Occipital lobe (tissue), 2 donors: ENCODE results near the gene PLB1. TPM values are rescaled to one million over a fixed set of nuclear protein-coding genes. Genes with fewer than 3 reads are reported as not detected.

Source experiments
- DNase-seq: peaks from one replicate; lab custom pipeline; 2025; lab: John Stamatoyannopoulos, UW
- total RNA-seq: library from RNA; depleted of rRNA; stranded (reverse); fragments of >200 nt; gene quantifications from one replicate; pipeline ENCODE4 v1.2.3, GENCODE V29; 2014

Gene PLB1
- total RNA-seq, 1 donor from 2014 or later, result 2.3 TPM

DNA sequence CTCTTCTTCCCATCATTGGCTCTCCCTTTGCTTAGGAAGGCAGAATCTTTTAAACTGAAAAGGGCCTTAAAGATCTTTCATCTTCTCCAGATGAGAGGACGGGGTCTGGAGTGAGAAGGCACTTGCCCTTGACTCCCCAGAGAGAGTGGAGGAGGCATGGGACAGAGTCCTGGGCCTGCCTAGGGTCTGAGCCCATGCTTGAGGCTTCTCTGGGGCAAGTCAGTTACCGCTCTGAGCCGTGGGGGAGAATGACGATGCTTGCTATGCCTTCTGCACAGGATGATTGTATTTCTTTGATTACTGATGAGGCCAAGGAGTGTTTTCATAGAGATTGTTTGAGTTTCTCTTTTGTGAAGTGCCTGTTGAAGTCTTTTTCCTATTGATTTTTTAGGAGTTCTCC lies 921 bp downstream of the PLB1 start:
- no peak for DNase-seq

GRCh38 chr2:28497206-28497605 lies 1.3 kb downstream of the PLB1 start:
- DNase-seq, result no peak

DNA sequence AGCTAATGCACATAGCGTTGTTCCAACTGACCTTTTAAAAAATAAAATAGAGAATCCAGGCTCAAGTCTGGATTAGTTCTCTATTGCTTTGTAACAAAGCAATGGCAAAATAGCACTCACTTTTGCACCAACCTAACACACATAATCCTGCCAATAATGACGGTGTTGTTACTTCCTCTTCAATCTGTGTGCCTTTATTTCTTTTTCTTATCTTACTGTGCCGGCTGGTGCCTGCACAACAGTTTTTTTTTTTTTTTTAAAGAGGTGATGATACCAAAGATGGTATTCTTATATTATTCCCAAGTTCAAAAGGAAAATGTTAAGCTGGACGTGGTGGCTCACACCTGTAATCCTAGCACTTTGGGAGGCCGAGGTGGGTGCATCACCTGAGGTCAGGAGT lies 3.4 kb downstream of the PLB1 start:
- DNase-seq, result no peak

GRCh38 chr2:28505361-28505760 lies 9.5 kb downstream of the PLB1 start:
- no peak for DNase-seq

- no peak for DNase-seq
Observed at GRCh38 chr2:28506112-28506910, 10.5 kb downstream of the PLB1 start.

- no peak for DNase-seq
Observed at GRCh38 chr2:28507796-28508764, 12.2 kb downstream of the PLB1 start.

DNA sequence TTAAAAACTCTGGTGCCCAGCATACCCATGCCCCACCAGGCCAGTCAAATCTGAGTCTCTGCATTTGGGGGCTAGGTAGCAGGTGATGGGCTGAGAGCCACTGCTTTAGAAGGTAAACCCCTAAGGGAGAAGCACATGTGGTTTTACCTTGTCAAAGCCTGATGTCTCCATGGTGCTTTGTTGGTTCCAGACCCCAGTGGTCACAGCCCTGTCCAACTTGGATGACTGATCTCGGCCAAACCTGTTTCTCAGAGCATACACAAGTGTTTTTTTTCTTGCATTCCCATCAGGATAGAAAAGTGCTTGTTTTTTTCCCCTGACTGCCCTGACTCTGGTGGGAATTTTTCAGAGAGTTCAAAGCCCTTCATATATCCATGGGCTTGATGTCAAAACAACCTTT lies 13.5 kb downstream of the PLB1 start:
- no peak for DNase-seq

DNA sequence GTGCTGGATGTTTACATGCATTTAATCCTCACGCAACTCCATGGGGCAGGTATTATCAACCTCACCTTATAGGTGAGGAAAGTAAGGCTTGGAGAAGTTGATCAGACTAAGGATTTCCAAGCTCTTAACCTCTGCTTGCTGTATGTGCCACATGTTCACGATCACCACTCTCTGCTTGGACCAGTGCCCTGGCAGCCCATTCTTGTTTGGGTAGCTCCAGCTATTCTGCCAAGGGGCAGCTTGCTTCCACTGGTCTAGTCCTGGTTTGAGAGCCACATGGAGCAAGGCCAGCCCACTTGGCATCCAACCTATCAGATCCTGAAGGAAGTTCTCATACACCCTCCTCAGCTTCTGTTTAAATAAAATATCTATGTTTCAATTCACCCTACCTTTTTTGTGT lies 14.3 kb downstream of the PLB1 start:
- DNase-seq, result no peak

DNA sequence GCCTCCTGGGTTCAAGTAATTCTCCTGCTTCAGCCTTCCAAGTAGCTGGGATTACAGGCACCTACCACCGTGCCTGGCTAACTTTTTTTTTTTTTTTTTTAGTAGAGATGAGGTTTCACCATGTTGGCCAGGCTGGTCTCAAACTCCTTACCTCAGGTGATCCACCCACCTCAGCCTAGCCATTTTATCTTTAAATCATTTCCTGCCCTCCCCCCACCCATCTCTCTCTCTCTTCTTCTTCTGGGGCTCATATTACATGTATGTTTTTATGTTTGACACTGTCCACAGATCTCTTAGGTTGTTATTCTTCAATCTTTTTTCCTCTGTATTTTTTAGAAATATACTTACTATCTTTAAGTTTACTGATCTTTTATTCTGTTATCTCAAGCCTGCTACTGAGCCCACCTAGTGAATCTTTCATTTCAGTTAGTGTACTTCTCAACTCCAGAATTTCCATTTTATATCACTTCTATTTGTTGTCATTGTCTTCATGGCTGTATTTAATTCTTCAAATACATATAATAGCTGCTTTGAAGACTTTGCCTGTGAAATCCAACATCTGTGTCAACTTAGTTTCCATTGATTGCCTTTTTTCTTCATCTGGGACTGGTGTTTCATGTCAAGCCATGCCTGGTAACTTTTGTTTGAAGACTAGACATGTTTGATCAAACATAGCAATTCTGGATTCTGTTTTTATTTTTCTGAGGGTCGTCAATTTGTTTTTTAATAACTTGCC lies 16.2 kb downstream of the PLB1 start:
- no peak for DNase-seq

DNA sequence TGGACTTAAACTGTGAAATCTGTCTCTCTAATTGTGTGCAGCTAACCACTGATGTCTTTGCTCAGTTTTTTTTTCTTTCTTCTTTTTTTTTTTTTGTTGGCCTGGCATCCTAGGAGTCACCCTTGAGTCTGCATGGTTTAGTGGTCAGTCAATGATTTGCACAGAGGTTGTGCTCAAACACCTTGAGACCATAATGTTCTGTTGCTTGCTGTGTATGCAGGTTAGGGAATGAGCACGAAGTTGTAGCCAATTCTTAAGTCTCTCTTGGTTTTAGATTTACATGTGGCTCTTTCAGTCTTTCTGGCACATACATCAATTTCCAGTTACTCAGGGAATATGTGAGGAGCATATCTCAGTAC lies 16.7 kb downstream of the PLB1 start:
- no peak for DNase-seq

- no peak for DNase-seq
Observed at GRCh38 chr2:28513097-28513496, 17.2 kb downstream of the PLB1 start.

GRCh38 chr2:28515176-28515751 lies 19.4 kb downstream of the PLB1 start:
- DNase-seq, result no peak

GRCh38 chr2:28516430-28516829 lies 20.6 kb downstream of the PLB1 start:
- DNase-seq, result no peak

DNA sequence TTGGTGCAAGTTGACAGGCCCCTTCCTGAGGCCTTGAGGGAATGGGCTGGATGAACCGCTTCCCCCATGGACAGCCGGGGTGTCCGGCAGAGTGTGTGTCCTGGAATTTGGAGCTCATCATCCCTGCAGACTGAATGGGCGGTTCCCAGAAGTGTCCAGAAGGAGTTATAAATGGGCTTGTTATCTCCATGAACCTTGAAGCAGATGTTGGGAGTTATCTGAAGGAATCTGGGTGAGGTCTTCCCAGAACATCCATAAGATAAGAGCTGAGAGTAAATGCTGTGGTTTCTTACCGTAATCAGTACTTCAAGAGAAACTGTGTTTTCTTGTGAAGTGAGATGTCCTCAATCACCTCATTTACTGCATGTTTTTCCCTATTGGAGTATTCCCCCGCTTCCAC lies 21.1 kb downstream of the PLB1 start:
- no peak for DNase-seq

DNA sequence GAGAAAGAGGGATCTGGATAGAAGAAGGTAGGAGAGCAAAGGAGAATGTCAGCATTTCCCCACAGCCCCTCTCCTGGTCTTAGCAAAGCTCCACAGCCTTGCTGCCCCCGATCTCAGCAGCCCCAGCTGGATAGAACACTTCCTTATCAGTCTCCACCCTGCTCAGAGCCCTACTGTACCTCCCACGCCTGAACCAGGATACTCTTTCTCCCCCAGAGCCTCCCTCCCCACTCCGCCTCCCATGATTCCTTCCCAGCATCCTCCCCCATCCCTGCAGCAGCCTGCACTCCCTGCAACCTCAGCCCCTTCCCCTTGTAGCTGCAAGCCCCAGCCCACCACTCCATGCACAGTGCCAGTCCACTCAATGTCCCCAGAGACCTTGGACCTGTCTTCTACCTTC lies 25.8 kb downstream of the PLB1 start:
- no peak for DNase-seq

DNA sequence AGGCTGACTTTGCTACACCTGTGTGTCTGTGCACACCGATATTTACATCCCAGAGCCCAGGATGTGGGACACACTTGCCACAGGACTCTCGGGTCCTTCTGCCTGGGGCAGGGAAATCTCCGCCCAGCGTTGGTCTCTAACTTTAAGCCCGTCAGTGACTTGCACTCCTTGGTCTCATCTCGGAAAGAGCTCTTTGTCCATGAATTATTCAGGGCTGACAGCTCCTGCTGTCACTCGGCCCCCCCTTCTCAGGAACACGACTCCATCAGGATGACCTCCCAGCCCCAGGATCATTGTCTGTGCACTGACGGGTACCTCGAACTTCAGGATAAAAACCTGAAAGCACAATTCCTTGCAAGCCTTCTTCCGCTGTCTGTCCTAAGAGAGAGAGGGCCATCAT lies 26.6 kb downstream of the PLB1 start:
- DNase-seq, result no peak

DNA sequence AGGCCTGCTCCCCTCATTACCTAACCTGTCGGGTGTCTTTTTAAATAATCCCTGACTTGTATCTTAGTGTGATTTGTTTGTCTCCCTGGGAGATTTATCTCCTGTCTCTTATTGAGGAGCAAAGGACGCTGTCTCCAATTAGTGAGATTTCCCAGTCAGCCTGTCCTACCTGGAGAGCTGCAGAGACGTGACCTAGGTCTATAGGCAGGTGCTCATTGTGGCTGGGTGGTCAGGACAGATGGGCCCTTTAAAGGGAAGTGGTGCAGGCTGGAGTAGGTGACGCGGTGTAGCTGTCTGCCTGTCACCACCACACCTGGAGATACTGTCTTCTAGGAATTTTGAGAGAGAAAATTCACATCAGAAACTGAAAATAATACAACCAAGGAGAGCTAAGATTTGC lies 28.0 kb downstream of the PLB1 start:
- no peak for DNase-seq

DNA sequence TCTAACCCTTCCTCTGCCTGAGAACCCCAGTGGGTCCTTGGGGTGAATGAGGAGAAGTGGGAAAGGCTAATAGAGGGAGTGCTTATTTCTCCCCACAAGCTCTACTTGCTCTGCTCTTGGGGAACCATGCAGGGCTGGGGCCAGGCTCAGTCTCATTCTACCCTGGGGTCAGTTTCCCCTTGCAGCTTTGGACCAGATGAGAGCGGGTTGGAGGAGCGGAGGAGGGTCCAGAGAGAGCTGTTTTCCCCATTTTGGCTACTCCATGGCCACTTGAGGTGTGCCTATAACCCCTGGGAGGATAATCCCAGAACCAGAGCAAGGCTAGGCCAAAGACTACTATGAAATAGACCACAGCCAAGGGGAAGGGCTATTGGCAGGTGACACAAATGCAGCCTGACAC lies 29.6 kb downstream of the PLB1 start:
- no peak for DNase-seq

GRCh38 chr2:28526527-28527132 lies 30.8 kb downstream of the PLB1 start:
- DNase-seq, result no peak

DNA sequence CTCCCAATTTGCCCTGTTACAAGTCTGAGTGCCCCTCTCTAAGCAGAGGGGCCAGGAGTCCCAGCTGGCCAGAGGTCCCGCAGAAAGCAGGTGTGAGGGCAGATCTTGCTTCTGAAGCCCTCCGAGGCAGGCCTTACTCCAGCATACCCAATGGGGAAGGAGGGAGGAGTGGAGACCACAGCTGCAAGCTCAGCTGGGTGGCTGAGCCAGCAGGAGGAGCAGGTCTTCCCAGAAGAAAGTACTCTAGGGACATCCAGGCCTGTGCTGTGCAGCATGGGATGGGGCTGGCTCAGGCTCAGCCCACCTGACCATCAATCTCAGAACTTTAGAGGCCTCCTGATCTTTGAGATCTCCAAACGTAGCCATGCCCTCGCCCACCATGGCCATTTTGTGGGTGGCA lies 31.3 kb downstream of the PLB1 start:
- no peak for DNase-seq

- DNase-seq, result no peak
Observed at GRCh38 chr2:28528206-28528605, 32.3 kb downstream of the PLB1 start.
